Fibroblast of the aortic adventitia (primary cell): ENCODE data around the gene DRICH1. TPM values are rescaled to one million over a fixed set of nuclear protein-coding genes. Genes with fewer than 3 reads are reported as not detected.
"Not testable (repeated sequence)": the region's sequence is repeated elsewhere in the genome, so short reads cannot be mapped to it uniquely, and the experiment has no call there.

Source experiments
- DNase-seq: peaks from one replicate; pipeline ENCODE4 v3.0.0-alpha.2; 2010; ENCODE audit warnings: low read depth
- H3K4me3 ChIP-seq: 2 replicates; pipeline ENCODE4 v1.5.1; 2011; ENCODE audit warnings: low read depth, mild to moderate bottlenecking, control low read depth, low read length, moderate library complexity
- small RNA-seq: library from RNA; depleted of rRNA; stranded (forward); fragments of <200 nt; gene quantifications from one replicate; pipeline ENCODE3, GENCODE V24; 2012
- total RNA-seq: library from RNA; depleted of rRNA; stranded (reverse); fragments of >200 nt; gene quantifications from 2 replicates; pipeline ENCODE4 v1.2.3, GENCODE V29; 2012; ENCODE audit warnings: low replicate concordance
- TF ChIP-seq, protein P1 (sequence below): IDR thresholded peaks from 2 replicates; pipeline ENCODE4 v1.5.1; 2011; ENCODE audit warnings: mild to moderate bottlenecking, low read length, control low read depth, inconsistent platforms; ENCODE audit not compliant: insufficient read depth

The DRICH1 gene
- total RNA-seq, 1 donor: 0.09 TPM

- no peak for DNase-seq
- no peak overlapping the region for H3K4me3 ChIP-seq
- TF ChIP-seq, protein P1, sequence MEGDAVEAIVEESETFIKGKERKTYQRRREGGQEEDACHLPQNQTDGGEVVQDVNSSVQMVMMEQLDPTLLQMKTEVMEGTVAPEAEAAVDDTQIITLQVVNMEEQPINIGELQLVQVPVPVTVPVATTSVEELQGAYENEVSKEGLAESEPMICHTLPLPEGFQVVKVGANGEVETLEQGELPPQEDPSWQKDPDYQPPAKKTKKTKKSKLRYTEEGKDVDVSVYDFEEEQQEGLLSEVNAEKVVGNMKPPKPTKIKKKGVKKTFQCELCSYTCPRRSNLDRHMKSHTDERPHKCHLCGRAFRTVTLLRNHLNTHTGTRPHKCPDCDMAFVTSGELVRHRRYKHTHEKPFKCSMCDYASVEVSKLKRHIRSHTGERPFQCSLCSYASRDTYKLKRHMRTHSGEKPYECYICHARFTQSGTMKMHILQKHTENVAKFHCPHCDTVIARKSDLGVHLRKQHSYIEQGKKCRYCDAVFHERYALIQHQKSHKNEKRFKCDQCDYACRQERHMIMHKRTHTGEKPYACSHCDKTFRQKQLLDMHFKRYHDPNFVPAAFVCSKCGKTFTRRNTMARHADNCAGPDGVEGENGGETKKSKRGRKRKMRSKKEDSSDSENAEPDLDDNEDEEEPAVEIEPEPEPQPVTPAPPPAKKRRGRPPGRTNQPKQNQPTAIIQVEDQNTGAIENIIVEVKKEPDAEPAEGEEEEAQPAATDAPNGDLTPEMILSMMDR: no peak
These were observed 66.7 kb downstream of the DRICH1 start for GRCh38 chr22:23565305-23565914.

DNA sequence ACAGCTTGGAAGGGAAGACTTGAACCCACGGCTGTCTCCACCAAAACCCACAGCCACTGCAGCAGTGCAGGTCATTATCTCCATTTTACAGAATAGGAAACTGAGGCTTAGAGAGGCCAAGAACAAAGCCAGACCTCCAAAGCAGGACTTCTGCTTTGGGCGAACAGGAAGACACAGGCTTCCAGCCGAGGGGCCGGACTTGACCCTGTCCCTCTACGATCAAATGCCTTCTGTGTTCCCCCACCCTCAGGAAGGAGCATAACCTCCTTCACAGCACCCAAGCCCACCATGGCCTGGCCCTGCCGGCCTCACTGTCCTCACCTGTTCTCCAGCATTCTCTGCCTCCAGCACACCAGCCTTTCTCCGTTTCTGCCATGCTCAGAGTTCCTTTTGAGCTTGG is 67.8 kb downstream of the DRICH1 start:
- DNase-seq: no peak
- TF ChIP-seq, protein P1: no peak
- no peak overlapping the region for H3K4me3 ChIP-seq

GRCh38 chr22:23563111-23563510 is 69.0 kb downstream of the DRICH1 start:
- no peak overlapping the region for H3K4me3 ChIP-seq
- no peak for DNase-seq
- TF ChIP-seq, protein P1: no peak

GRCh38 chr22:23562186-23562585 is 69.9 kb downstream of the DRICH1 start:
- TF ChIP-seq, protein P1: no peak
- DNase-seq: no peak
- H3K4me3 ChIP-seq: no peak overlapping the region

DNA sequence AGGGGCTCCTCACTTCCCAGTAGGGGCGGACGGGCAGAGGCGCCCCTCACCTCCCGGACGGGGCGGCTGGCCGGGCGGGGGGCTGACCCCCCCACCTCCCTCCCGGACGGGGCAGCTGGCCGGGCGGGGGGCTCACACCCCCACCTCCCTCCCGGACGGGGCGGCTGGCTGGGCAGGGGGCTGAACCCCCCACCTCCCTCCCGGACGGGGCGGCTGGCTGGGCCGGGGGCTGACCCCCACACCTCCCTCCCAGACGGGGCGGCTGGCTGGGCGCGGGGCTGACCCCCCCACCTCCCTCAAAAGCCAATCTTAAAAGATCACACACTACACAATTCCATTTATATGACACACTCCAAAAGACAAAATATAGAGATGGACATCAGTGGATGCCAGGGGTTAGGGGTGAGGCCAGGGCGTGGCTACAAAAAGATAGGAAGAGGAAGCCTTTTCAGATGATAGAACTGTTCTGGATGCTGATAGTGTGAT is 71.1 kb downstream of the DRICH1 start:
- not testable (repeated sequence) for H3K4me3 ChIP-seq, DNase-seq

- not testable (repeated sequence) for DNase-seq, H3K4me3 ChIP-seq
These were observed 71.9 kb downstream of the DRICH1 start for GRCh38 chr22:23560215-23560614.

Small RNA genes lying within 50 kb of the gene (small RNA-seq; reads per million reads assigned to genes)
- not detected for gene AP000346.3

Other genes starting within 250 kb of the DRICH1 start
- not detected in 2 replicates for gene IGLL1, start 52.0 kb downstream of the DRICH1 start, total RNA-seq
- gene RGL4, start 58.7 kb upstream of the DRICH1 start, total RNA-seq: not detected in 2 replicates
- 5.3 and 5.9 TPM in 2 replicates for gene ZNF70, start 118.8 kb upstream of the DRICH1 start, total RNA-seq
- gene VPREB3, start 122.1 kb upstream of the DRICH1 start, total RNA-seq: not detected in 2 replicates
- 0.18 and 4.9 TPM in 2 replicates for gene C22orf15, start 130.7 kb upstream of the DRICH1 start, total RNA-seq
- gene CHCHD10, start 135.7 kb upstream of the DRICH1 start, total RNA-seq: 2.5 and 2.6 TPM in 2 replicates
- gene MMP11, start 140.5 kb upstream of the DRICH1 start, total RNA-seq: 5.1 and 47.8 TPM in 2 replicates
- 55.2 and 96.1 TPM in 2 replicates for gene SMARCB1, start 154.6 kb upstream of the DRICH1 start, total RNA-seq
- gene DERL3, start 206.7 kb upstream of the DRICH1 start, total RNA-seq: 0.36 TPM in 1 of 2 replicates, not detected in the other
- gene SLC2A11, start 225.6 kb upstream of the DRICH1 start, total RNA-seq: 11.4 and 11.9 TPM in 2 replicates